Sigmoid colon (tissue), 7 donors: ENCODE results near the gene MYH14. TPM values are rescaled to one million over a fixed set of nuclear protein-coding genes. Genes with fewer than 3 reads are reported as not detected.

ENCODE experiments used
- DNase-seq: peaks from one replicate; pipeline ENCODE4 v3.0.0-alpha.2; 2019
- H3K27ac ChIP-seq, 4 donors: fragments of 200-600 bp; sonication (generic); one replicate each; pipeline ENCODE4 v1.5.1; 2016 to 2019; ENCODE audit warnings: mild to moderate bottlenecking in 1 of 4
- H3K27me3 ChIP-seq, 3 donors: fragments of 200-600 bp; sonication (generic); one replicate each; pipeline ENCODE4 v1.5.1; 2019; ENCODE audit warnings: mild to moderate bottlenecking in 1 of 3
- H3K36me3 ChIP-seq, 4 donors: fragments of 200-600 bp; sonication (generic); one replicate each; pipeline ENCODE4 v1.5.1; 2016 to 2019
- H3K4me1 ChIP-seq, 4 donors: fragments of 200-600 bp; sonication (generic); one replicate each; pipeline ENCODE4 v1.5.1; 2017 to 2019
- H3K4me3 ChIP-seq, 4 donors: fragments of 200-600 bp; sonication (generic); one replicate each; pipeline ENCODE4 v1.5.1; 2017 to 2019; ENCODE audit warnings: mild to moderate bottlenecking in 2 of 4, moderate library complexity in 1 of 4
- H3K9me3 ChIP-seq, 4 donors: fragments of 200-600 bp in 3 of 4; sonication (generic) in 3 of 4; one replicate each; pipeline versions ENCODE4 v1.5.1 to v1.6.1; 2013 to 2019
- EP300 ChIP-seq, 4 donors: sonication (generic); formaldehyde crosslinking; IDR thresholded peaks; one replicate each; pipeline ENCODE4 v1.6.1; 2017; ENCODE audit warnings: antibody characterized with exemption in 4 of 4
- POLR2A ChIP-seq, 2 donors: fragments of 450-650 bp; IDR thresholded peaks; one replicate each; pipeline ENCODE4 v1.6.1; 2016; ENCODE audit warnings: antibody characterized with exemption in 2 of 2, mild to moderate bottlenecking in 2 of 2, moderate library complexity in 2 of 2
- POLR2AphosphoS5 ChIP-seq, 4 donors: sonication (generic); formaldehyde crosslinking; IDR thresholded peaks; one replicate each; pipeline ENCODE4 v1.6.1; 2017; ENCODE audit warnings: antibody characterized with exemption in 4 of 4
- WGBS, 2 donors: extraction: QIAGEN DNeasy Blood & Tissue Kit; methylation state at CpG; one replicate each; pipeline ENCODE4 v1.1.7; 2013; 5-methylcytosine and 5-hydroxymethylcytosine counted together
- intact Hi-C: fragments of 100-400 bp; cut with DNase I; formaldehyde crosslinking; loops from one replicate; pipeline ENCODE4 v1.15.1; 2023
- polyA plus RNA-seq, 3 donors: library from polyadenylated mRNA; stranded (reverse); fragments of 200-250 nt; gene quantifications; one replicate each; pipeline ENCODE4 v1.2.3, GENCODE V29; 2013
- total RNA-seq, 4 donors: library from RNA; depleted of rRNA; stranded (reverse); fragments of >200 nt; gene quantifications; one replicate each; pipeline ENCODE4 v1.1.0, GENCODE V29; 2016
- TF ChIP-seq, protein P1 (sequence below), 4 experiments: fragments of 450-650 bp in 3 of 4; fragments of 200-600 bp in 1 of 4; IDR thresholded peaks; one replicate each; pipeline ENCODE4 v1.5.1; 2016 to 2019; ENCODE audit warnings: antibody characterized with exemption in 4 of 4, mild to moderate bottlenecking in 3 of 4, moderate library complexity in 2 of 4
- donor health status: healthy with polysubstance abuse.
- donor health status: Bipolar disorder and iron deficiency.
- donor health status: healthy.

MYH14 gene
- total and polyA plus RNA-seq, 7 donors, result 0.16 to 479 (median 3.9) TPM

DNA sequence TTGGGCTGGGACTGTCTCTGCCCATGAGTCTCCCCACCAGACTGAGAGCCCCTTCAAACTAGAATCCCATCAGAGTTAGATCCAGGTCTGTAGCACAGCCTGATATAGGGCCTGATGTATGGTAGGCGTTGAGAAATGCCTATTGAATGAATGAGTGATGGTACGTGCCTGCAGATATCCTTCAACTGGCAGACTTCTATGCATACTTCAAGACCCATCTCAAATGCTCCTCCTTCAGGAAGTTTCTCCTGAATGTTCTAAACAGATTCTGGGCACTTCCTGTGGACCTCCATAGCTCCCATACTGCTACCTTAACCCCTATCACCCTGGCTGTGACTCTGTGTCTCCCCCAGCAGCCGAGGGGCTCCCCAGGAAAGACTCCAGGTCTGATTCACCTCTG lies 77.6 kb downstream of the MYH14 start:
- no peak for DNase-seq
- Histone ChIP-seq H3K9me3 (peaks cover 0 to 6% (median under 1%) of the 10 kb centered on the region in 4 donors), H3K4me3 (no peak overlapping the region), H3K27me3 (peaks cover 0 to 23% (median 3%) of the 10 kb centered on the region in 3 donors), H3K36me3 (no peaks in the 10 kb centered on the region), H3K4me1 (no peaks in the 10 kb centered on the region), H3K27ac (no peak overlapping the region)
- intact Hi-C loops, result no loop called here
- 68 to 75% methylated on average over 3 of the region's 3 CpGs for WGBS, 2 donors
- TF ChIP-seq POLR2A (IDR thresholded peaks at IDR 0.05), result no peak
- TF ChIP-seq EP300 (IDR thresholded peaks at IDR 0.05), result no peak
- TF ChIP-seq, protein P1, sequence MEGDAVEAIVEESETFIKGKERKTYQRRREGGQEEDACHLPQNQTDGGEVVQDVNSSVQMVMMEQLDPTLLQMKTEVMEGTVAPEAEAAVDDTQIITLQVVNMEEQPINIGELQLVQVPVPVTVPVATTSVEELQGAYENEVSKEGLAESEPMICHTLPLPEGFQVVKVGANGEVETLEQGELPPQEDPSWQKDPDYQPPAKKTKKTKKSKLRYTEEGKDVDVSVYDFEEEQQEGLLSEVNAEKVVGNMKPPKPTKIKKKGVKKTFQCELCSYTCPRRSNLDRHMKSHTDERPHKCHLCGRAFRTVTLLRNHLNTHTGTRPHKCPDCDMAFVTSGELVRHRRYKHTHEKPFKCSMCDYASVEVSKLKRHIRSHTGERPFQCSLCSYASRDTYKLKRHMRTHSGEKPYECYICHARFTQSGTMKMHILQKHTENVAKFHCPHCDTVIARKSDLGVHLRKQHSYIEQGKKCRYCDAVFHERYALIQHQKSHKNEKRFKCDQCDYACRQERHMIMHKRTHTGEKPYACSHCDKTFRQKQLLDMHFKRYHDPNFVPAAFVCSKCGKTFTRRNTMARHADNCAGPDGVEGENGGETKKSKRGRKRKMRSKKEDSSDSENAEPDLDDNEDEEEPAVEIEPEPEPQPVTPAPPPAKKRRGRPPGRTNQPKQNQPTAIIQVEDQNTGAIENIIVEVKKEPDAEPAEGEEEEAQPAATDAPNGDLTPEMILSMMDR (IDR thresholded peaks at IDR 0.05), result no peak
- TF ChIP-seq POLR2AphosphoS5 (IDR thresholded peaks at IDR 0.05), result no peak

DNA sequence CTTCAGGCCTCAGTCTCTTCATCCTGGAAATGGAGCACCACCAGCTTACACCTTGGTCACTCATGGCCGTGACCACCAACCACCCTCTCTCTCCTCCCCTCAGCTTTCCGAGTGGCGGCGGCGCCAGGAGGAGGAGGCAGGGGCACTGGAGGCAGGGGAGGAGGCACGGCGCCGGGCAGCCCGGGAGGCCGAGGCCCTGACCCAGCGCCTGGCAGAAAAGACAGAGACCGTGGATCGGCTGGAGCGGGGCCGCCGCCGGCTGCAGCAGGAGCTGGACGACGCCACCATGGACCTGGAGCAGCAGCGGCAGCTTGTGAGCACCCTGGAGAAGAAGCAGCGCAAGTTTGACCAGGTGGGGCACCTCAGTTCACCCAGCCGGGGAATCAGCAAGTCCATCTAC lies 78.1 kb downstream of the MYH14 start:
- Histone ChIP-seq H3K36me3 (no peaks in the 10 kb centered on the region), H3K27ac (no peak overlapping the region), H3K4me1 (no peaks in the 10 kb centered on the region), H3K27me3 (peaks cover 0 to 18% (median 3%) of the 10 kb centered on the region in 3 donors), H3K4me3 (no peak overlapping the region), H3K9me3 (peaks cover 0 to 11% (median 5%) of the 10 kb centered on the region in 4 donors)
- WGBS, 2 donors, result 95% methylated on average over 22 of the region's 22 CpGs
- TF ChIP-seq POLR2A (IDR thresholded peaks at IDR 0.05) (no peak), EP300 (IDR thresholded peaks at IDR 0.05) (no peak), POLR2AphosphoS5 (IDR thresholded peaks at IDR 0.05) (no peak)
- TF ChIP-seq, protein P1 (IDR thresholded peaks at IDR 0.05), result no peak
- intact Hi-C loops, result no loop called here
- no peak for DNase-seq

DNA sequence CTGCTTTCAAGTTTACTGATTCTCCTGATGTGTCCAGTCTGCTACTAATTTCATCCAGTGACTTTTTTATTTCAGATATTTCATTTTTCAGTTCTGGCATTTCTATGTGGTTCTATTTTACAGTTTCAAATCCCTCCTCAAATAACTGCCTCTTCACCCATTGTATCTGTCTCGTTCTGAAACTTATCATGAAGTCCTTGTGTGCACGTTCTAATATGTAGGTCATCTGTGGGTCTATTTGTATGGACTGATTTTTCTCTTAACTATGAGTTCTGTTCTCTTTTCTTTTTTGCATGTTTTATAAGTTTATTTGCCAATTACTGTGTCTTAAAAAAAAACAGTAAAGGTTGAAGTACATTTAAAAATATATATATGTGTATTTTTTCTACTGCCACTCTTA lies 82.4 kb downstream of the MYH14 start:
- DNase-seq, result no peak
- no peaks in the 10 kb centered on the region for H3K4me1 ChIP-seq
- H3K27ac ChIP-seq, result no peak overlapping the region
- no peak overlapping the region for H3K4me3 ChIP-seq
- H3K36me3 ChIP-seq, result no peaks in the 10 kb centered on the region
- intact Hi-C loops, result no loop called here
- peaks cover 0 to 16% (median 9%) of the 10 kb centered on the region in 4 donors for H3K9me3 ChIP-seq
- TF ChIP-seq POLR2AphosphoS5 (IDR thresholded peaks at IDR 0.05) (no peak), EP300 (IDR thresholded peaks at IDR 0.05) (no peak), POLR2A (IDR thresholded peaks at IDR 0.05) (no peak)
- TF ChIP-seq, protein P1 (IDR thresholded peaks at IDR 0.05), result no peak
- H3K27me3 ChIP-seq, result peaks cover 0 to 20% (median 0%) of the 10 kb centered on the region in 3 donors
- 87 to 90% methylated on average over 2 of the region's 2 CpGs for WGBS, 2 donors

DNA sequence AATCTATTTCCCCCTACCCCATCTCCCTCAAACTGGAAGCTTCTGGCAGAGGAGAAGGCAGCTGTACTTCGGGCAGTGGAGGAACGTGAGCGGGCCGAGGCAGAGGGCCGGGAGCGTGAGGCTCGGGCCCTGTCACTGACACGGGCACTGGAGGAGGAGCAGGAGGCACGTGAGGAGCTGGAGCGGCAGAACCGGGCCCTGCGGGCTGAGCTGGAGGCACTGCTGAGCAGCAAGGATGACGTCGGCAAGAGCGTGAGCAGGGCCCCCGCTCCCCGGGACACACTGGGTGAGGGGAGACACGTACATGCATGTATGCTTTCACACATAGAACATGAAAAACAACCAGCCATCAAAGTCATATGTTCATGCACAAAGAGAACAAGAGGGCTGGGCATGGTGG lies 83.0 kb downstream of the MYH14 start:
- no peak overlapping the region for H3K27ac ChIP-seq
- H3K27me3 ChIP-seq, result peaks cover 0 to 25% (median 0%) of the 10 kb centered on the region in 3 donors
- DNase-seq, result no peak
- WGBS, 2 donors, result 94 to 96% methylated on average over 18 of the region's 18 CpGs
- TF ChIP-seq, protein P1 (IDR thresholded peaks at IDR 0.05), result no peak
- no peak for TF ChIP-seq EP300 (IDR thresholded peaks at IDR 0.05)
- no peak for TF ChIP-seq POLR2A (IDR thresholded peaks at IDR 0.05)
- no peak for TF ChIP-seq POLR2AphosphoS5 (IDR thresholded peaks at IDR 0.05)
- H3K4me3 ChIP-seq, result no peak overlapping the region
- no peaks in the 10 kb centered on the region for H3K4me1 ChIP-seq
- H3K9me3 ChIP-seq, result peaks cover 0 to 16% (median 9%) of the 10 kb centered on the region in 4 donors
- intact Hi-C loops, result no loop called here
- no peaks in the 10 kb centered on the region for H3K36me3 ChIP-seq

DNA sequence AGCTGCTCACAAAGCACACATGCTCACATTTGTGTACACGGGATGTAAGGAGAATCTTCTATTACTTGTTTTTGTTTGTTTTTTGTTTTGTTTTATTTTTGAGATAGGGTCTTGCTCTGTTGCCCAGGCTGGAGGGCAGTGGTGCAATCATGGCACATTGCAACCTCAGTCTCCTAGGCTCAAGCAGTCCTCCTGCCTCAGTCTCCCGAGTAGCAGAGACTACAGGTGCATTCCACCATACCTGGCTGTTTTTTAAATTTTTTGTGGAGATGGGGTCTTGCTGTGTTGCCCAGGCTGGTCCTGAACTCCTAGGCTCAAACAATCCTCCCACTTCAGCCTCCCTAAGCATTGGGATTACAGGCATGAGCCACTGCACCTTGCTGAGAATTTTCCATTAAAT lies 83.9 kb downstream of the MYH14 start:
- DNase-seq, result no peak
- TF ChIP-seq POLR2A (IDR thresholded peaks at IDR 0.05) (no peak), EP300 (IDR thresholded peaks at IDR 0.05) (no peak)
- TF ChIP-seq, protein P1 (IDR thresholded peaks at IDR 0.05), result no peak
- H3K27ac ChIP-seq, result no peak overlapping the region
- intact Hi-C loops, result no loop called here
- H3K36me3 ChIP-seq, result no peaks in the 10 kb centered on the region
- H3K4me1 ChIP-seq, result no peaks in the 10 kb centered on the region
- no peak overlapping the region for H3K4me3 ChIP-seq
- WGBS, 2 donors, result 91 to 96% methylated on average over 2 of the region's 2 CpGs
- H3K9me3 ChIP-seq, result peaks cover 0 to 16% (median 9%) of the 10 kb centered on the region in 4 donors
- H3K27me3 ChIP-seq, result peaks cover 0 to 33% (median 5%) of the 10 kb centered on the region in 3 donors
